CD8-positive, alpha-beta memory T cell (primary cell): Measurements from ENCODE around the gene ZNF750. TPM values are rescaled to one million over a fixed set of nuclear protein-coding genes. Genes with fewer than 3 reads are reported as not detected.

Source experiments
- CTCF ChIA-PET: fragments of 350-600 bp; sonication (Branson Sonifier 250); formaldehyde crosslinking; loops from one replicate; lab custom pipeline; 2021; ENCODE audit warnings: antibody characterized with exemption; lab: Charles Lee
- POLR2A ChIA-PET: fragments of 350-600 bp; sonication (Branson Sonifier 250); formaldehyde crosslinking; loops from one replicate; lab custom pipeline; 2021; ENCODE audit warnings: antibody characterized with exemption; lab: Charles Lee
- DNase-seq, 5 donors: peaks; one replicate each; pipeline versions ENCODE4 v3.0.0 to v3.0.0-alpha.2; 2020 to 2022; ENCODE audit warnings: mixed read lengths in 1 of 5
- H3K27ac ChIP-seq: one replicate; pipeline ENCODE4 v1.7.0; 2013; ENCODE audit warnings: low read depth, mild to moderate bottlenecking, low read length, moderate library complexity
- H3K27me3 ChIP-seq: 2 replicates; pipeline ENCODE4 v1.7.0; 2013; ENCODE audit warnings: low read length, mild to moderate bottlenecking; ENCODE audit not compliant: insufficient read depth, poor library complexity, severe bottlenecking
- H3K36me3 ChIP-seq: 2 replicates; pipeline ENCODE4 v1.7.0; 2013; ENCODE audit warnings: mild to moderate bottlenecking, low read length, moderate library complexity; ENCODE audit not compliant: insufficient read depth
- H3K4me1 ChIP-seq: 2 replicates; pipeline ENCODE4 v1.7.0; 2013; ENCODE audit warnings: mild to moderate bottlenecking, low read length, moderate library complexity; ENCODE audit not compliant: insufficient read depth
- H3K4me3 ChIP-seq: 2 replicates; pipeline ENCODE4 v1.7.0; 2013; ENCODE audit warnings: mild to moderate bottlenecking, low read length
- H3K9me3 ChIP-seq: 2 replicates; pipeline ENCODE4 v1.7.0; 2013; ENCODE audit warnings: mild to moderate bottlenecking, low read length
- H3K27ac Mint-ChIP-seq, 8 donors: one replicate each; pipeline ENCODE4 v1.8.0; 2020 to 2021; ENCODE audit warnings: mixed read lengths in 8 of 8, mild to moderate bottlenecking in 6 of 8, inconsistent platforms in 3 of 8, moderate library complexity in 3 of 8
- H3K27me3 Mint-ChIP-seq, 2 donors: one replicate each; pipeline ENCODE4 v1.8.0; 2020 to 2021; ENCODE audit warnings: mixed read lengths in 2 of 2, mild to moderate bottlenecking in 1 of 2, moderate library complexity in 1 of 2
- H3K36me3 Mint-ChIP-seq, 3 donors: one replicate each; pipeline ENCODE4 v1.8.0; 2020 to 2021; ENCODE audit warnings: mixed read lengths in 3 of 3, inconsistent platforms in 1 of 3, mild to moderate bottlenecking in 1 of 3
- H3K4me1 Mint-ChIP-seq, 3 donors: one replicate each; pipeline ENCODE4 v1.8.0; 2020 to 2021; ENCODE audit warnings: mixed read lengths in 3 of 3, inconsistent platforms in 1 of 3, mild to moderate bottlenecking in 1 of 3
- H3K4me3 Mint-ChIP-seq, 7 donors: one replicate each; pipeline ENCODE4 v1.8.0; 2020 to 2021; ENCODE audit warnings: mixed read lengths in 7 of 7, mild to moderate bottlenecking in 6 of 7, moderate library complexity in 4 of 7, inconsistent platforms in 2 of 7
- H3K9me3 Mint-ChIP-seq, 5 donors: one replicate each; pipeline ENCODE4 v1.8.0; 2020 to 2022; ENCODE audit warnings: mixed read lengths in 5 of 5, mild to moderate bottlenecking in 3 of 5, moderate library complexity in 2 of 5, inconsistent platforms in 1 of 5
- polyA plus RNA-seq: library from polyadenylated mRNA; unstranded; fragments of 300-500 nt; fragmentation: Illumina TruSeq; gene quantifications from one replicate; pipeline ENCODE4 v1.2.3, GENCODE V29; 2021
- total RNA-seq, 2 experiments: library from RNA; stranded (reverse); gene quantifications; one replicate each; pipeline ENCODE4 v1.2.3, GENCODE V29; 2021

ZNF750 gene
- total and polyA plus RNA-seq, 3 experiments from 2014 or later: not detected

DNA sequence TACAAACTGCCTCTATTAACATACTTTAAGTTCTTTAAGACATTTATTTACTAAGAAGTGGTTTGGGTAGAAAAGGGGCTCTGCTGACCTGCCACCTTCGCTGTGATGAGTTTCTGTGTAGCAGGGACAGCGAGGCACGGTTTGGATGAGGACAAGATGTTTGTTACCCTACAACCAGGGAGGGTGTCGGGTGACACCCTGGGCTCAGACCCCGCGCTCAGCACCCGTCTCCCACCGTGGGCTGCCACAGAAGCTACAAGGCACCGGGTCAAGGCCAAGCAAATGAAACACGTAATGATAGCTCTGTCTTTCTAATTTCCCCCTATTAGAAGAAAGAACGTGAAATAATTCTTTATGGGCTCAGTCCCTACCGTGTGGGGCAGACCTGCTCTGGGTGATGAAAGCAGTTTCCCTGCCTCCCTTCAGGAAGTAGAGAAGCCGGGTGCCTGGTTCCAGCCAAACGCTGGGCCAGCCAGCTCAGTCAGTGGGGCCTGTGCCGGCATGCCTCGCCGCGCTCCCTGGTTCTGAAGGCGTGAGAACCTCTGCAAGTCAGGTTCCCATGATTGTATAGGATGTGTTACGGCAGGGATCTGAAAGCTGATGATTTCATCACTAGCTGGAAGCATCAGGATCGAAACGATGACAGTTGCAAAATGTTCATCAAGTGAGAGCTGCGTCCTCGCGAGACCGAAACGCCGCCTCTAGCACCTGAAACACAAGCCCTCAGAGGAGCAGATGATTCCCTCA, 3.9 kb downstream of the ZNF750 start:
- Histone ChIP-seq H3K36me3 (no peaks in the 10 kb centered on the region), H3K27me3 (no peaks in the 10 kb centered on the region), H3K27ac (no peak overlapping the region), H3K9me3 (no peaks in the 10 kb centered on the region), H3K4me3 (no peak overlapping the region), H3K4me1 (no peaks in the 10 kb centered on the region)
- Mint-ChIP-seq H3K4me1 (peaks cover 0 to 6% (median 3%) of the 10 kb centered on the region in 3 donors), H3K4me3 (no peak overlapping the region), H3K9me3 (no peaks in the 10 kb centered on the region), H3K27ac (peak overlapping the region in 1 of 8 donors; percentile 38), H3K36me3 (peaks cover 0 to 33% (median 2%) of the 10 kb centered on the region in 3 donors), H3K27me3 (no peaks in the 10 kb centered on the region)
- DNase-seq: no peak
- CTCF ChIA-PET: no interaction called here
- POLR2A ChIA-PET: interaction anchor here (0.8 kb wide), 1 partner anchor 49 kb away, joined by 3 read pairs; no protein-coding TSS in a partner anchor

DNA sequence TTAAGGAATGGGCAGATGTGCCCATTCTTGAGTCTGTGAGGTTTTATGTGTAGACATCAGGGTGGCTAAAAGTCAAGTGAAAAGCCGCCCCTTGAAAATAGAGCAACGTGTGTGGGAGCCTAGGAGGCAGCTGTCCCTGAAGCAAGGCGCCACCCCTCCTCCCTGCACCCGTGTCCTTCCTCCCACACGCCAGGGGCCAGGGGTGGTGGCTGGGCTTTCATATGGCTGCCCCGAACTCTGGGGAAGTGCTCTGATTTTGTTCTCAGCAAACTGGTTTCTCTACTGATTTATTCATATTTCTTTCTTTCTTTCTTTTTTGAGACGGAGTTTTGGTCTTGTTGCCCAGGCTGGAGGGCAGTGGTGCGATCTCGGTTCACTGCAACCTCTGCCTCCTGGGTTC, 4.7 kb downstream of the ZNF750 start:
- DNase-seq: no peak
- Histone ChIP-seq H3K9me3 (no peaks in the 10 kb centered on the region), H3K4me1 (no peaks in the 10 kb centered on the region), H3K36me3 (no peaks in the 10 kb centered on the region), H3K4me3 (no peak overlapping the region), H3K27ac (no peak overlapping the region), H3K27me3 (no peaks in the 10 kb centered on the region)
- Mint-ChIP-seq H3K27me3 (no peaks in the 10 kb centered on the region), H3K36me3 (peaks cover 0 to 34% (median 2%) of the 10 kb centered on the region in 3 donors), H3K9me3 (no peaks in the 10 kb centered on the region), H3K4me3 (no peak overlapping the region), H3K27ac (peak overlapping the region in 1 of 8 donors; percentile 72), H3K4me1 (peaks cover 0 to 6% (median 3%) of the 10 kb centered on the region in 3 donors)
- POLR2A ChIA-PET: interaction anchor here (0.8 kb wide), 1 partner anchor 50 kb away, joined by 3 read pairs; no protein-coding TSS in a partner anchor
- CTCF ChIA-PET: no interaction called here

DNA sequence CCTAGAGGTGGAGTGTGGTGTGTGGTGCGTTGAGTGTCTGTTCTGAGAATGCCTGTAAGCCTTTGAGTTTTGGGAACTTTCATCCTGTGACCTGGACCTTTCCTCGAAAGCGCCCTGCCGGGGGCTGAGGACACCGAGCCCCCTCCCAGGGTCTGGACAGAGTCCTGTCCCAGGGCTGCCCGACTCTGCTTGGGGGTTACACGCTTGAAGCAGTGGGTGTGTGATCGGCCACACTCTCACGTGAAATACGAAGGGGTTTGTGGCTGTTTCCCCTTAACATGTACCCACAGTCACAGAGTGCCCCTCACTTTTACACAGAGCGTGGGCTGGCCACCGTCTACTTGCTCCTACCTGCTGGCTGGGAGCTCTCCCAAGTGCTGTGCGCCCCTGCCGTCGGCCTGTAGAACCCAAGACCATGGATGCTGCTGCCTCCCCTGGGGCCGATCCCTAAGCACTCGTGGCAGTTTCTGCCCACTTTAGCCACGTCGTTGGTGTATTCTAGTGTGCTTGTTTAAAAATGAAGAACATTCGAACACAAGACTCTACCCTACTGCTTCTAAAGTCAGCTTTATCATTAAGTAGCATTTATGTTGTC, 6.8 kb downstream of the ZNF750 start:
- Mint-ChIP-seq H3K9me3 (no peaks in the 10 kb centered on the region), H3K4me3 (no peak overlapping the region), H3K4me1 (peaks cover 0 to 6% (median 3%) of the 10 kb centered on the region in 3 donors), H3K27ac (no peak overlapping the region), H3K27me3 (no peaks in the 10 kb centered on the region), H3K36me3 (peaks cover 8 to 47% (median 13%) of the 10 kb centered on the region in 3 donors)
- H3K4me1 ChIP-seq: no peaks in the 10 kb centered on the region
- H3K36me3 ChIP-seq: no peaks in the 10 kb centered on the region
- no peak overlapping the region for H3K27ac ChIP-seq
- POLR2A ChIA-PET: no interaction called here
- no peak for DNase-seq
- CTCF ChIA-PET: no interaction called here
- H3K4me3 ChIP-seq: no peak overlapping the region
- no peaks in the 10 kb centered on the region for H3K27me3 ChIP-seq
- no peaks in the 10 kb centered on the region for H3K9me3 ChIP-seq

DNA sequence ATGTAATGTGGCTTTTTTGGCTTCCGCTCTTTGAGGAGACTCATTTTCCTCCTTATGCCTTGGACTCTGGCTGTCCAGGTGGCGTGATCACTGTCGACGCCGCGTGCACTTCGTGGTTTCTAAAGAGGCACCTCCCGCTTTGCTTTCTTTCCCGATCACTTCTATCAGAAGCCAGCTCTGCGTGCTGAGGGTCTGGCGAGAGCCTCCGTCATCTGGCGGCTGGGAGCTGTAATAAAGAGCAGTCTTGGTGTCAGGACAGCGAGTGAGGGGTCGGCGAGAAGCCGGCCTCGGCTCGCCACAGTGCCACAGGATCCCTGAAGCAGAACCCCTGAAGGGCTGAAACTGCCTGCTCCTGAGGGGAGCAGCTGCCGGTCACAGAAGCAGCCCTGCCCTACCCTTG, 7.4 kb downstream of the ZNF750 start:
- H3K4me1 Mint-ChIP-seq: peaks cover 0 to 6% (median 3%) of the 10 kb centered on the region in 3 donors
- H3K27ac ChIP-seq: no peak overlapping the region
- peaks cover 11 to 52% (median 16%) of the 10 kb centered on the region in 3 donors for H3K36me3 Mint-ChIP-seq
- no peak overlapping the region for H3K4me3 Mint-ChIP-seq
- no peaks in the 10 kb centered on the region for H3K27me3 Mint-ChIP-seq
- no peak for DNase-seq
- no peaks in the 10 kb centered on the region for H3K4me1 ChIP-seq
- H3K9me3 Mint-ChIP-seq: no peaks in the 10 kb centered on the region
- no peaks in the 10 kb centered on the region for H3K27me3 ChIP-seq
- ChIA-PET CTCF (no interaction called here), POLR2A (no interaction called here)
- H3K4me3 ChIP-seq: no peak overlapping the region
- no peaks in the 10 kb centered on the region for H3K36me3 ChIP-seq
- H3K9me3 ChIP-seq: no peaks in the 10 kb centered on the region
- no peak overlapping the region for H3K27ac Mint-ChIP-seq

DNA sequence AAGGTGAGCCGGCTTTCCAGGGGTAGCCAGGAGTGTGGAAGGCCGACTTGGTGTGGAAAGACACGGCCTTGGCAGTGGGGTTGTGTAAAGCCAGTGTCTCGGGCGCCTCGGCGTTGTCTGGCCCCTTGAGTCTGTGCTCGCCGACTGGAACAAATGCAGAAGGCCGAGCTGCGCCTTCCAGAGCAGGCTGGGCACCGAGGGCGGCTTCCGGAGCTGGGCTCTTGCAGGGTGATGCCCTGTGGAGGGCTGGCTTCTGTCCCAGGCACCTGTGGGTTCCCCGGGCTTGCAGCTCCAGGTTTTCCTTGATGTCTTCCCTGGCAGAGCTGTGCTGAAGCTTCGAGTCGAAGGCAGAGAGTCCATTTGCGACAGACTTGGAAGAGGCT, 8.0 kb downstream of the ZNF750 start:
- ChIA-PET POLR2A (no interaction called here), CTCF (no interaction called here)
- no peak overlapping the region for H3K27ac ChIP-seq
- H3K4me3 ChIP-seq: no peak overlapping the region
- Mint-ChIP-seq H3K36me3 (peaks cover 11 to 53% (median 16%) of the 10 kb centered on the region in 3 donors), H3K27me3 (no peaks in the 10 kb centered on the region), H3K9me3 (no peaks in the 10 kb centered on the region), H3K27ac (no peak overlapping the region), H3K4me3 (no peak overlapping the region), H3K4me1 (peaks cover 0 to 2% (median 1%) of the 10 kb centered on the region in 3 donors)
- no peaks in the 10 kb centered on the region for H3K36me3 ChIP-seq
- H3K27me3 ChIP-seq: no peaks in the 10 kb centered on the region
- DNase-seq: no peak
- no peaks in the 10 kb centered on the region for H3K4me1 ChIP-seq
- no peaks in the 10 kb centered on the region for H3K9me3 ChIP-seq

DNA sequence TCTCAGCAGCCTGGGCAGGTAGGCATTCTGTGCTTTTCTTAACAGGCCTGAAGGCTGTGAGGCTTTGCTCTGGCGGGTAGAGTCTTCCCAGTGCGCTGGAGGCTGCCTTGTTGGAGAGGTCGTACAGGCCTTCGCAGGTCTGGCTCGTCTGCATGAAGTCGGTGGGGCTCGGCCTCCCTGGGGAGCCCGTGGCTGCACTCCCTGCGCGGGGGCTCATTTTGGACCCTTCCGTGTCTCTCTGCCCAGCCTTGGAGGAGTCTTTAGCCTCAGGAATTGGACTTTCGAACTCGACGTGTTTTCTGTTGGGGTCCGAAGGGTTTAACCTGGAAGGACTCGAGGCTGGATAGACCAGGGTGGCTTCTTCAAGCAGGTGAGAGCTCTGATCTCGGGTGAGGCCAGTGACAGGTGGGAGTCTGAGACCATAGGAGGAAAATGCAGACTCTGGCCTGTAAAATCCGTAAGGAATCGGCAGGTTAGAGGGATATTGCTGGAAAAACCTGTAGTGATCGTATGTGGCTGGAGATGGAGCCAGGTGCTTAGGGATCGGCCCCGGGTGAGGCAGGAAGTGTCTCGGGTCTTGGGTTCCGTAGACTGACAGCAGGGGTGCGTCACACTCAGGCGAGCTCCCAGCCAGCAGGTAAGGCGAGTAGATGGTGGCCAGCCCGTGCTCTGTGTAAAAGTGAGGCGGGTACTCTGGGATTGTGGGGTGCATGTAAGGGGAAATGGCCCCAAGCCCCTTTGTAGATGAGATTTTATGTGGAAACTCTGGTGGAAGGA, 8.6 kb downstream of the ZNF750 start:
- POLR2A ChIA-PET: no interaction called here
- CTCF ChIA-PET: no interaction called here
- H3K36me3 Mint-ChIP-seq: peaks cover 11 to 51% (median 16%) of the 10 kb centered on the region in 3 donors
- no peaks in the 10 kb centered on the region for H3K27me3 Mint-ChIP-seq
- Histone ChIP-seq H3K4me1 (no peaks in the 10 kb centered on the region), H3K36me3 (no peaks in the 10 kb centered on the region), H3K27ac (no peak overlapping the region), H3K9me3 (no peaks in the 10 kb centered on the region), H3K27me3 (no peaks in the 10 kb centered on the region), H3K4me3 (no peak overlapping the region)
- H3K4me3 Mint-ChIP-seq: no peak overlapping the region
- no peak overlapping the region for H3K27ac Mint-ChIP-seq
- no peaks in the 10 kb centered on the region for H3K4me1 Mint-ChIP-seq
- no peaks in the 10 kb centered on the region for H3K9me3 Mint-ChIP-seq
- no peak for DNase-seq

DNA sequence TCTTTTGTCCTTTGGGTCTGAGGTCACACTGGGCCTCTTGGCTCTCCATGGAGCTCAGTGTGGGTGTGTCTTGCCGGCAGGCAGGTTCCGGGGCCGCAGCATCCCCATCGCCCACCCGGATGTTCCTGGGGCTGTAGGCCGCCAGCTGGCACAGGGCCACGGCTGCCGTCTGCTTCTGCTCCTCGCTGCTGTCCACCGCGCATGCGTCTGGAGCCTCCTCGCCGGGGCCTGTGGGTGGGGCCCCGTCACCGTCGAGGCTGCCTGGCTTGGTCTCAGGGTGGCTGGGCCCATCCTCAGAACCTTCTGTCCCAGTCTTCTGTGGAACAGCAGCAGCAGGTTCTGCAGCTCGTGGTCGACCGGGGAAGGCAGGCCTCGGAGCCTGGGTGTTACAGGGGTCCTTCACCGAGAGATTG, 9.6 kb downstream of the ZNF750 start:
- no peaks in the 10 kb centered on the region for H3K36me3 ChIP-seq
- Mint-ChIP-seq H3K27ac (no peak overlapping the region), H3K9me3 (no peaks in the 10 kb centered on the region), H3K4me3 (no peak overlapping the region), H3K36me3 (peaks cover 11 to 44% (median 16%) of the 10 kb centered on the region in 3 donors), H3K27me3 (no peaks in the 10 kb centered on the region), H3K4me1 (no peaks in the 10 kb centered on the region)
- ChIA-PET POLR2A (no interaction called here), CTCF (no interaction called here)
- H3K9me3 ChIP-seq: no peaks in the 10 kb centered on the region
- no peak for DNase-seq
- no peaks in the 10 kb centered on the region for H3K27me3 ChIP-seq
- H3K4me3 ChIP-seq: no peak overlapping the region
- H3K27ac ChIP-seq: no peak overlapping the region
- H3K4me1 ChIP-seq: no peaks in the 10 kb centered on the region
